ENCODE data around the gene NTHL1.

DNA sequence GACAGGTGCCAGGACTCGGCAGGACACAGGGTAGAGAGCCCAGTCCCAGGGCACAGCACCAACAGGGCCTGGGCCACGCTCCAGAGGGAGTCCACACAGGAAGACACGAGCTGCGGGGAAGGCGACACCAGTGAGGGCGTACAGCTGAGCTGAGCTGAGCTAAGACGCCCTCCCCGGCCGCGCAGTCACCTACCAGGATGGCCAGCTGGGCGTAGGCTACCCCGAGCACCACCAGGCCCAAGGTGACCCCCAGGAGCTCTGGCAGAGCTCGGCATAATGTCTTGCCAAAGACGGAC is 42.8 kb upstream of the NTHL1 start:
- TF ChIP-seq, protein P1, sequence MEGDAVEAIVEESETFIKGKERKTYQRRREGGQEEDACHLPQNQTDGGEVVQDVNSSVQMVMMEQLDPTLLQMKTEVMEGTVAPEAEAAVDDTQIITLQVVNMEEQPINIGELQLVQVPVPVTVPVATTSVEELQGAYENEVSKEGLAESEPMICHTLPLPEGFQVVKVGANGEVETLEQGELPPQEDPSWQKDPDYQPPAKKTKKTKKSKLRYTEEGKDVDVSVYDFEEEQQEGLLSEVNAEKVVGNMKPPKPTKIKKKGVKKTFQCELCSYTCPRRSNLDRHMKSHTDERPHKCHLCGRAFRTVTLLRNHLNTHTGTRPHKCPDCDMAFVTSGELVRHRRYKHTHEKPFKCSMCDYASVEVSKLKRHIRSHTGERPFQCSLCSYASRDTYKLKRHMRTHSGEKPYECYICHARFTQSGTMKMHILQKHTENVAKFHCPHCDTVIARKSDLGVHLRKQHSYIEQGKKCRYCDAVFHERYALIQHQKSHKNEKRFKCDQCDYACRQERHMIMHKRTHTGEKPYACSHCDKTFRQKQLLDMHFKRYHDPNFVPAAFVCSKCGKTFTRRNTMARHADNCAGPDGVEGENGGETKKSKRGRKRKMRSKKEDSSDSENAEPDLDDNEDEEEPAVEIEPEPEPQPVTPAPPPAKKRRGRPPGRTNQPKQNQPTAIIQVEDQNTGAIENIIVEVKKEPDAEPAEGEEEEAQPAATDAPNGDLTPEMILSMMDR (IDR thresholded peaks at IDR 0.05): no peak
- no peak for TF ChIP-seq ZFX (IDR thresholded peaks at IDR 0.05; ENCODE audit: borderline replicate concordance)
